Duodenal mucosa (tissue), 2 donors: ENCODE results near the gene NEU4.

Experiments used
- H3K27ac ChIP-seq: one replicate; pipeline ENCODE4 v1.7.0; 2013; ENCODE audit warnings: low read depth, low read length
- H3K27me3 ChIP-seq, 2 donors: one replicate each; pipeline ENCODE4 v1.7.0; 2013; ENCODE audit warnings: low read length in 2 of 2, control low read depth in 1 of 2; ENCODE audit not compliant: insufficient read depth in 2 of 2, control insufficient read depth in 1 of 2
- H3K36me3 ChIP-seq, 2 donors: one replicate each; pipeline ENCODE4 v1.7.0; 2013; ENCODE audit warnings: low read length in 2 of 2, control low read depth in 1 of 2; ENCODE audit not compliant: insufficient read depth in 2 of 2, control insufficient read depth in 1 of 2
- H3K4me1 ChIP-seq, 2 donors: one replicate each; pipeline ENCODE4 v1.7.0; 2013; ENCODE audit warnings: low read length in 2 of 2, control low read depth in 1 of 2; ENCODE audit not compliant: insufficient read depth in 2 of 2, control insufficient read depth in 1 of 2
- H3K4me3 ChIP-seq, 2 donors: one replicate each; pipeline ENCODE4 v1.7.0; 2013; ENCODE audit warnings: low read length in 2 of 2, low read depth in 1 of 2
- H3K9ac ChIP-seq, 2 donors: one replicate each; pipeline ENCODE4 v1.7.0; 2013; ENCODE audit warnings: low read length in 2 of 2, low read depth in 1 of 2
- H3K9me3 ChIP-seq, 2 donors: one replicate each; pipeline ENCODE4 v1.7.0; 2013; ENCODE audit warnings: low read length in 2 of 2, control low read depth in 1 of 2; ENCODE audit not compliant: control insufficient read depth in 1 of 2

Gene NEU4

GRCh38 chr2:241768251-241768711 is 40.7 kb upstream of the NEU4 start:
- Histone ChIP-seq H3K9me3 (no peaks in the 10 kb centered on the region), H3K36me3 (no peaks in the 10 kb centered on the region), H3K9ac (no peak overlapping the region), H3K27ac (no peak overlapping the region), H3K4me1 (peaks cover 0 to 3% of the 10 kb centered on the region in 2 donors), H3K27me3 (no peaks in the 10 kb centered on the region), H3K4me3 (no peak overlapping the region)

- Histone ChIP-seq H3K9ac (no peak overlapping the region), H3K9me3 (no peaks in the 10 kb centered on the region)
These were observed 40.1 kb upstream of the NEU4 start for GRCh38 chr2:241768850-241769249.

GRCh38 chr2:241769819-241770184 is 39.2 kb upstream of the NEU4 start:
- H3K27me3 ChIP-seq, result no peaks in the 10 kb centered on the region
- no peak overlapping the region for H3K27ac ChIP-seq
- H3K36me3 ChIP-seq, result no peaks in the 10 kb centered on the region
- H3K9ac ChIP-seq, result no peak overlapping the region
- peaks cover 10 to 12% of the 10 kb centered on the region in 2 donors for H3K4me1 ChIP-seq
- H3K4me3 ChIP-seq, result no peak overlapping the region
- no peaks in the 10 kb centered on the region for H3K9me3 ChIP-seq

More at GRCh38 chr2:241768850-241769249, 40.1 kb upstream of the NEU4 start:
- Histone ChIP-seq H3K4me3 (no peak overlapping the region), H3K4me1 (peaks cover 4 to 8% of the 10 kb centered on the region in 2 donors), H3K36me3 (no peaks in the 10 kb centered on the region), H3K27ac (no peak overlapping the region), H3K27me3 (no peaks in the 10 kb centered on the region)

- H3K27ac ChIP-seq, result no peak overlapping the region
These were observed 38.6 kb upstream of the NEU4 start for GRCh38 chr2:241770185-241770935.

GRCh38 chr2:241770936-241771285 is 38.1 kb upstream of the NEU4 start:
- Histone ChIP-seq H3K9me3 (no peaks in the 10 kb centered on the region), H3K9ac (no peak overlapping the region), H3K36me3 (no peaks in the 10 kb centered on the region), H3K27me3 (no peaks in the 10 kb centered on the region), H3K4me3 (no peak overlapping the region), H3K4me1 (peaks cover 15 to 18% of the 10 kb centered on the region in 2 donors), H3K27ac (no peak overlapping the region)

More at GRCh38 chr2:241770185-241770935, 38.6 kb upstream of the NEU4 start:
- Histone ChIP-seq H3K4me3 (no peak overlapping the region), H3K4me1 (peaks cover 15 to 17% of the 10 kb centered on the region in 2 donors), H3K27me3 (no peaks in the 10 kb centered on the region), H3K9ac (no peak overlapping the region), H3K36me3 (no peaks in the 10 kb centered on the region), H3K9me3 (no peaks in the 10 kb centered on the region)

GRCh38 chr2:241771286-241772062 is 37.5 kb upstream of the NEU4 start:
- Histone ChIP-seq H3K27me3 (no peaks in the 10 kb centered on the region), H3K9me3 (no peaks in the 10 kb centered on the region), H3K4me1 (peaks cover 15 to 18% of the 10 kb centered on the region in 2 donors), H3K36me3 (no peaks in the 10 kb centered on the region), H3K9ac (no peak overlapping the region), H3K27ac (no peak overlapping the region), H3K4me3 (no peak overlapping the region)

GRCh38 chr2:241772063-241772499 is 36.9 kb upstream of the NEU4 start:
- Histone ChIP-seq H3K4me1 (peaks cover 15 to 18% of the 10 kb centered on the region in 2 donors), H3K4me3 (no peak overlapping the region), H3K9me3 (no peaks in the 10 kb centered on the region), H3K27me3 (no peaks in the 10 kb centered on the region), H3K9ac (no peak overlapping the region), H3K36me3 (no peaks in the 10 kb centered on the region), H3K27ac (no peak overlapping the region)

GRCh38 chr2:241773511-241774418 is 35.2 kb upstream of the NEU4 start:
- Histone ChIP-seq H3K4me3 (no peak overlapping the region), H3K36me3 (no peaks in the 10 kb centered on the region), H3K4me1 (peaks cover 15 to 18% of the 10 kb centered on the region in 2 donors), H3K27ac (no peak overlapping the region), H3K9ac (no peak overlapping the region), H3K9me3 (no peaks in the 10 kb centered on the region), H3K27me3 (no peaks in the 10 kb centered on the region)

- Histone ChIP-seq H3K27ac (no peak overlapping the region), H3K9ac (no peak overlapping the region), H3K4me1 (peaks cover 15 to 18% of the 10 kb centered on the region in 2 donors), H3K36me3 (no peaks in the 10 kb centered on the region), H3K9me3 (no peaks in the 10 kb centered on the region), H3K4me3 (no peak overlapping the region), H3K27me3 (no peaks in the 10 kb centered on the region)
These were observed 34.4 kb upstream of the NEU4 start for GRCh38 chr2:241774419-241775222.
